ENCODE data around the gene WDR81. TPM values are rescaled to one million over a fixed set of nuclear protein-coding genes. Genes with fewer than 3 reads are reported as not detected.

The WDR81 gene
- total RNA-seq, 1 experiment from 2014 or later, result 17.3 TPM

DNA sequence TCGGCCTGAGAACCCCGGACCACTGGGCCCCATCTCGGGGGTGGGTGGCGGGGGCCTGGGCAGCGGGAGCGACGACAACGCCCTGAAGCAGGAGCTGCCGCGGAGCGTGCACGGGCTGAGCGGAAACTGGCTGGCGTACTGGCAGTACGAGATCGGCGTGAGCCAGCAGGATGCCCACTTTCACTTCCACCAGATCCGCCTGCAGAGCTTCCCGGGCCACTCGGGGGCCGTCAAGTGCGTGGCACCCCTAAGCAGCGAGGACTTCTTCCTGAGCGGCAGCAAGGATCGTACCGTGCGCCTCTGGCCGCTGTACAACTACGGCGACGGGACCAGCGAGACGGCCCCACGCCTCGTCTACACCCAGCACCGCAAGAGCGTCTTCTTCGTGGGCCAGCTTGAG is 9.3 kb downstream of the WDR81 start (continued):
- TF ChIP-seq, protein P1, sequence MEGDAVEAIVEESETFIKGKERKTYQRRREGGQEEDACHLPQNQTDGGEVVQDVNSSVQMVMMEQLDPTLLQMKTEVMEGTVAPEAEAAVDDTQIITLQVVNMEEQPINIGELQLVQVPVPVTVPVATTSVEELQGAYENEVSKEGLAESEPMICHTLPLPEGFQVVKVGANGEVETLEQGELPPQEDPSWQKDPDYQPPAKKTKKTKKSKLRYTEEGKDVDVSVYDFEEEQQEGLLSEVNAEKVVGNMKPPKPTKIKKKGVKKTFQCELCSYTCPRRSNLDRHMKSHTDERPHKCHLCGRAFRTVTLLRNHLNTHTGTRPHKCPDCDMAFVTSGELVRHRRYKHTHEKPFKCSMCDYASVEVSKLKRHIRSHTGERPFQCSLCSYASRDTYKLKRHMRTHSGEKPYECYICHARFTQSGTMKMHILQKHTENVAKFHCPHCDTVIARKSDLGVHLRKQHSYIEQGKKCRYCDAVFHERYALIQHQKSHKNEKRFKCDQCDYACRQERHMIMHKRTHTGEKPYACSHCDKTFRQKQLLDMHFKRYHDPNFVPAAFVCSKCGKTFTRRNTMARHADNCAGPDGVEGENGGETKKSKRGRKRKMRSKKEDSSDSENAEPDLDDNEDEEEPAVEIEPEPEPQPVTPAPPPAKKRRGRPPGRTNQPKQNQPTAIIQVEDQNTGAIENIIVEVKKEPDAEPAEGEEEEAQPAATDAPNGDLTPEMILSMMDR (IDR thresholded peaks at IDR 0.05 in 2 of 3, conservative IDR thresholded peaks at IDR 0.05 in 1 of 3; ENCODE audit: borderline replicate concordance in 1 of 3, insufficient read depth in 1 of 3, low read depth in 2 of 3, low read length in 2 of 3), result no peak
- TF ChIP-seq ZNF274 (IDR thresholded peaks at IDR 0.05; ENCODE audit: low read depth, low read length), result no peak
- TF ChIP-seq, protein P2, sequence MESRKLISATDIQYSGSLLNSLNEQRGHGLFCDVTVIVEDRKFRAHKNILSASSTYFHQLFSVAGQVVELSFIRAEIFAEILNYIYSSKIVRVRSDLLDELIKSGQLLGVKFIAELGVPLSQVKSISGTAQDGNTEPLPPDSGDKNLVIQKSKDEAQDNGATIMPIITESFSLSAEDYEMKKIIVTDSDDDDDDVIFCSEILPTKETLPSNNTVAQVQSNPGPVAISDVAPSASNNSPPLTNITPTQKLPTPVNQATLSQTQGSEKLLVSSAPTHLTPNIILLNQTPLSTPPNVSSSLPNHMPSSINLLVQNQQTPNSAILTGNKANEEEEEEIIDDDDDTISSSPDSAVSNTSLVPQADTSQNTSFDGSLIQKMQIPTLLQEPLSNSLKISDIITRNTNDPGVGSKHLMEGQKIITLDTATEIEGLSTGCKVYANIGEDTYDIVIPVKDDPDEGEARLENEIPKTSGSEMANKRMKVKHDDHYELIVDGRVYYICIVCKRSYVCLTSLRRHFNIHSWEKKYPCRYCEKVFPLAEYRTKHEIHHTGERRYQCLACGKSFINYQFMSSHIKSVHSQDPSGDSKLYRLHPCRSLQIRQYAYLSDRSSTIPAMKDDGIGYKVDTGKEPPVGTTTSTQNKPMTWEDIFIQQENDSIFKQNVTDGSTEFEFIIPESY (IDR thresholded peaks at IDR 0.05; ENCODE audit: extremely low read depth, insufficient replicate concordance, low read length), result no peak
- TF ChIP-seq EZH2 (IDR thresholded peaks at IDR 0.05), result no peak

DNA sequence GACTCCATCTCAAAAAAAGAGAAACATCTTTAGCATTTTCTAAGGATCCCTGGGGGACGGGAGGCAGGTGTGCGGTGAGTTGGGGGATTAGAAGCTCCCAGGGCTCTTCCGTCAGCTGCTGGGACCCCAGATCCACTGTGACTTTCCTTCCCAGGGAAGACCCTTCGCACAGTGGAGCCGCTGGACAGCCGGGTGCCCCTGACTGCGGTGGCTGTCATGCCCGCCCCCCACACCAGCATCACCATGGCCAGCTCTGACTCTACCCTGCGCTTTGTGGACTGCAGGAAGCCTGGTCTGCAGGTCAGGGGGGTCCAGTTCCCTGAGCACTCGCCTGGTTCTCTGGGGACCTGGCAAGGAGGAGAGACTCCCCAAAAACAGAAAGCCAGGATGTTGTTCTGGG is 10.9 kb downstream of the WDR81 start:
- H2AFZ ChIP-seq (ENCODE audit: low read depth, low read length, poor library complexity, severe bottlenecking), result no peak overlapping the region
- no peaks in the 10 kb centered on the region for H3K9me3 ChIP-seq (ENCODE audit: control insufficient read depth in 1 of 2, insufficient read depth in 1 of 2, low read depth in 1 of 2, low read length in 2 of 2)
- DNase-seq (ENCODE audit: low read depth, low spot score) (no peak), ATAC-seq (no peak)
- no peaks in the 10 kb centered on the region for H3K79me2 ChIP-seq (ENCODE audit: insufficient read depth, low read length)
- H4K20me1 ChIP-seq (ENCODE audit: insufficient read depth), result no peaks in the 10 kb centered on the region
- ChIA-PET RAD21 (ENCODE audit: low non-redundant PET in 1 of 2, low total read pairs in 2 of 2, uncharacterized antibody in 2 of 2, unreplicated experiment in 2 of 2) (no interaction called here), CTCF (no interaction called here), POLR2A (no interaction called here)
- H3K4me2 ChIP-seq (ENCODE audit: low read length), result no peak overlapping the region
- H3K4me1 ChIP-seq (ENCODE audit: control insufficient read depth in 1 of 2, insufficient read depth in 2 of 2, low read length in 2 of 2), result peaks cover 0 to 9% of the 10 kb centered on the region in 2 experiments; a peak in 2 of 4 replicates
- no TSS peak for BruUV-seq (replicated peaks)
- no peaks in the 10 kb centered on the region for H3K9me2 ChIP-seq (ENCODE audit: insufficient read depth)
- H3K36me3 ChIP-seq (ENCODE audit: control insufficient read depth in 1 of 2, insufficient read depth in 2 of 2, low read length in 2 of 2), result no peaks in the 10 kb centered on the region
- no peak overlapping the region for H3K9ac ChIP-seq (ENCODE audit: low read length)
- intact Hi-C loops (cut with micrococcal nuclease), result no loop called here
- H3K4me3 ChIP-seq (replicated peaks in 1 of 2; ENCODE audit: low read depth in 1 of 2, low read length in 2 of 2), result no peak overlapping the region
- H3K27me3 ChIP-seq (ENCODE audit: insufficient read depth, low read length), result no peaks in the 10 kb centered on the region
- H3K27ac ChIP-seq (ENCODE audit: low read depth, low read length), result no peak overlapping the region
- TF ChIP-seq ZFX (IDR thresholded peaks at IDR 0.05), result no peak
- no peak for TF ChIP-seq POLR2A (IDR thresholded peaks at IDR 0.05; ENCODE audit: borderline replicate concordance, extremely low read depth, insufficient read depth, insufficient read length)
- TF ChIP-seq, protein P3, sequence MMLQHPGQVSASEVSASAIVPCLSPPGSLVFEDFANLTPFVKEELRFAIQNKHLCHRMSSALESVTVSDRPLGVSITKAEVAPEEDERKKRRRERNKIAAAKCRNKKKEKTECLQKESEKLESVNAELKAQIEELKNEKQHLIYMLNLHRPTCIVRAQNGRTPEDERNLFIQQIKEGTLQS (IDR thresholded peaks at IDR 0.05), result no peak
- no peak for TF ChIP-seq EGR1 (IDR thresholded peaks at IDR 0.05; ENCODE audit: low read depth)
- no peak for TF ChIP-seq RAD21 (IDR thresholded peaks at IDR 0.05; ENCODE audit: low read depth)
- no peak for TF ChIP-seq EZH2phosphoT487 (IDR thresholded peaks at IDR 0.05; ENCODE audit: borderline replicate concordance)
- no peak for TF ChIP-seq ELF1 (IDR thresholded peaks at IDR 0.05; ENCODE audit: borderline replicate concordance, low read depth)
- TF ChIP-seq SIN3A (IDR thresholded peaks at IDR 0.05; ENCODE audit: low read depth), result no peak
- TF ChIP-seq MAX (IDR thresholded peaks at IDR 0.05), result no peak
- no peak for TF ChIP-seq SP1 (IDR thresholded peaks at IDR 0.05; ENCODE audit: low read depth)
- TF ChIP-seq ZNF274 (IDR thresholded peaks at IDR 0.05; ENCODE audit: low read depth, low read length), result no peak
- no peak for TF ChIP-seq TCF7L2 (IDR thresholded peaks at IDR 0.05; ENCODE audit: borderline replicate concordance, extremely low read depth, insufficient read depth, insufficient read length)
- TF ChIP-seq, protein P1 (IDR thresholded peaks at IDR 0.05 in 2 of 3, conservative IDR thresholded peaks at IDR 0.05 in 1 of 3; ENCODE audit: borderline replicate concordance in 1 of 3, insufficient read depth in 1 of 3, low read depth in 2 of 3, low read length in 2 of 3), result no peak
- no peak for TF ChIP-seq SRF (IDR thresholded peaks at IDR 0.05; ENCODE audit: low read depth)
